HG02759 (cell line): ENCODE results near the gene P4HA2.
A peak's percentile ranks its signal among the peaks of the same experiment; 100 is the strongest.

Source experiments
- ATAC-seq: cut with Tn5 transposase; IDR thresholded peaks from one replicate; pipeline ENCODE4 v1.9.1; 2021; ENCODE audit warnings: mild to moderate bottlenecking, moderate library complexity; ENCODE audit not compliant: unreplicated experiment

P4HA2 gene

GRCh38 chr5:132226516-132227234 is 978 bp downstream of the P4HA2 start:
- no peak for ATAC-seq

GRCh38 chr5:132225165-132226032 is 2.3 kb downstream of the P4HA2 start:
- no peak for ATAC-seq

- no peak for ATAC-seq
Measured at GRCh38 chr5:132224716-132225115, 2.9 kb downstream of the P4HA2 start.

- no peak for ATAC-seq
Measured at GRCh38 chr5:132223861-132224260, 3.8 kb downstream of the P4HA2 start.

GRCh38 chr5:132222649-132223038 is 5.0 kb downstream of the P4HA2 start:
- peak; percentile 69 for ATAC-seq

- ATAC-seq = peak; percentile 31
Measured at GRCh38 chr5:132221781-132222648, 5.6 kb downstream of the P4HA2 start.

GRCh38 chr5:132220491-132220890 is 7.2 kb downstream of the P4HA2 start:
- ATAC-seq = no peak

- ATAC-seq = no peak
Measured at GRCh38 chr5:132219981-132220380, 7.7 kb downstream of the P4HA2 start.

GRCh38 chr5:132219289-132219970 is 8.2 kb downstream of the P4HA2 start:
- no peak for ATAC-seq

- no peak for ATAC-seq
Measured at GRCh38 chr5:132218321-132218720, 9.3 kb downstream of the P4HA2 start.

GRCh38 chr5:132215329-132215728 is 12.3 kb downstream of the P4HA2 start:
- ATAC-seq = no peak

- ATAC-seq = no peak
Measured at GRCh38 chr5:132214491-132214890, 13.2 kb downstream of the P4HA2 start.

GRCh38 chr5:132213666-132214065 is 14.0 kb downstream of the P4HA2 start:
- no peak for ATAC-seq

- no peak for ATAC-seq
Measured at GRCh38 chr5:132211787-132212186, 15.9 kb downstream of the P4HA2 start.

- no peak for ATAC-seq
Measured at GRCh38 chr5:132210944-132211343, 16.7 kb downstream of the P4HA2 start.

- ATAC-seq = no peak
Measured at GRCh38 chr5:132209901-132210545, 17.6 kb downstream of the P4HA2 start.

GRCh38 chr5:132209131-132209530 is 18.5 kb downstream of the P4HA2 start:
- no peak for ATAC-seq

- no peak for ATAC-seq
Measured at GRCh38 chr5:132207778-132208177, 19.9 kb downstream of the P4HA2 start.

- no peak for ATAC-seq
Measured at GRCh38 chr5:132206782-132207181, 20.9 kb downstream of the P4HA2 start.
